Nucleus accumbens (tissue), 56 donors: ENCODE measurements around the gene JAZF1.
"Not testable (repeated sequence)": the region's sequence is repeated elsewhere in the genome, so short reads cannot be mapped to it uniquely, and the experiment has no call there.

Source experiments
- DNase-seq, 56 donors: peaks; one replicate each; lab custom pipeline; 2025; lab: John Stamatoyannopoulos, UW

JAZF1 gene

DNA sequence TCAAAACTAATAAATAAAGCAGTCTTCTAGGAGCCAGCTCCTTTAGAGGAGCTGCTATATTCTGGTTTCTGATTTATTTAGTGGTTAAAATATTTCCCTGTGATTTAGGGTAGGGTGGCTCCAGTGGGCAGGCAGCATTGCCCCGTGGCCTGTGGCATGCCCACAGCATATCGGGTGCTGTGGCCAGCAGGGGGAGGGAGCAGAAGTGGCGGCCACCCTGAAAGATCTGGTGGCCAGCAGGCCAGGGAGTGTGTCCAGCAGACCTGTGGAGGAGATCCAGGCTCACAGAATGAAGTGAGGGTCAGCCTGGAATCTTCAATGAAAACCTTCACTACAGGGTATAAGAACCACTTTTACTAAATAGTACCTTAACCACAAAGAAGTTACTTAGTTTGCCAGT lies 251.5 kb downstream of the JAZF1 start:
- DNase-seq, result no peak

DNA sequence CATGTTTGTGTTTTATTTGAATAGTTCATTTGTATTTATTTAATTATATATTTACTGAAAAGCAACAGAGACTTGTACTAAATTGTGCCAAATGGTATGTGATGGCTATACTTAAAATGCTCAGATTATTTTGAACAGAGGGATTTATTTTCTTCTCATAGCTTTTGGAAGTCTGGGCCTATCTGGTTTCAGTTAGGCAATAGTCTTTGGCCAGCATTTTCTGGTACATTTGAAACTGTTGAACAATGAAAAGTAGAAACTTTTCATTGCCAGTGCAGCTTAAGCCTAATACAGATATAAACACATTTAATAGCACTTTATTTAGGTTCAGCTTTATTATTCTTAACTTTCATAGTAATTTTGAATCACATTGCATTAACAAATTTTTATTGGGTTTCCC lies 252.6 kb downstream of the JAZF1 start:
- no peak for DNase-seq

DNA sequence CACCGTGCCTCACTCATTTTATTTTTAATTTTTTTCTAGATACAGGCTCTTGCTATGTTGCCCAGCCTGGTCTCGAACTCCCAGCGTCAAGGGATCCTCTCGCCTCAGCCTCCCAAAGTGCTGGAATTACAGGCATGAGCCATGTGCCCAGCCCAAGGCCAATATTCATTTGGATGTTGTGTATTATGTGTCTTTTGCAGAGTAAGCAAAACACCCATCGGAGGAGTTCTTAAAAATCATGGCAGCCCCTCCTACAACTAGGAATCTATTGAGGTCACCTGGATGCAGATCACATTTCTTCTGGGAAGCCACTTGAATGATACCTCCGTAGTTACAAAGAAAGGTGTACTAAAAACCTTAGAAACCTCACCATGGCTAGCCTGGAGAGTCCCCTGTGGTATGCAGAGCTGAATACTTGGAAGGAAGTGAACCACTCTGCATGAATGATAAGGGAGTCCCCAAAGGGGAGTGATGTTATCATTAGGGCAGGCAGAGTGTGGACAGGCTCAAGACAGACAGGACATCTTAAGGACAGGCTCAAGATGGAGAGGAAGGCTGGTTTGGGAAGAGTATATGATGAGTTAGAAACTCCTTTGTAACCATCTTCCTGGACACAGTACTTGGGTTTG lies 254.9 kb downstream of the JAZF1 start:
- no peak for DNase-seq

DNA sequence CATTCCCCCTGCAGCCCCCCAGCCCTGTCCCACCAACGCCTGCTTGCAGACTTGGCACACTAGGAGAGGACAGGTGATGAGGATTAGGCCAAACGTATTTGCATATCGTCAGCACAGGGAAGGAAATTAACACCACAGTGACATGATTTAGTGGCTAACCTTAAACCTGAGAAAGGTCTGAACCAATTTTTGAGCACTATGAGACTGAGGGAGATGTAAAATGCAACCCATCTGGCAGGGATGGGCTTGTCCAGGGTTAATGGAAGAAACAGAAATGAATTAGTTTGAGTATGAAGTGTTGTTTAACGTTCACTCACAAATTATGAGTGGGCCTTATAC lies 257.0 kb downstream of the JAZF1 start:
- DNase-seq, result no peak

DNA sequence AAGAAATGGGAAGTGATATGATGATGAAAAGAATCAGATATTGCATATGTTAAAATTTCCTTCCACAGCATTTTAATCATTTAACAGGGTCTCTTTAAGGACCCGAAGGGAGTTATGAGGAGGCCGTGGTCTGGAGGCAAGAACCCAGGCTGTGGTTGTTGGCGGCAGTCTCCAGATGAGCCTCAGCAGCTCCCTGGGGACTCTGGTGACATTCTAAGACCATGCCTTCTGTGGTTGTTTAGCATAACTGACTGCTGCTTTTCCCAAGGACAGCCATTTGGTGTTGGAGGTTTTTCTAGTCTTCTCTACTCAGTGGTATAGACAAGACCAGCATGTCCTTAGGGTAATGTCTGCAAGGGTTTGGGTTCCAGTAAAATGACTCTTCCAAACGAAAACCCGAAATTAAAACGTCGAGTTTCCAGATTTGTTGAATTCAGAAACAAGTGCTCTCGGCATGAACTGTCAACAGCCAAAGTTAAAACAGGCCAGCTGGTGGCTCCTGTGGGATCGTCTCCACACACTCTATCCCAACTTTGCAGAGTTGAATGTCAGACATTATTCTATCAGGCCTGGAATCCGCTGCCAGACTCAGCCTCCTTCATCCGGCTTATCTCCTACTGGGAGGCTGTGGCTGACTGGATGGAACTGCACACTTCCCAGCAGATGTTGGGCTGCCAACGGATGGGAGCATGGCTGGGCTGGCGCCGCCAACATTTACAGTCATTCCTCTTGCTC lies 257.5 kb downstream of the JAZF1 start:
- no peak for DNase-seq

DNA sequence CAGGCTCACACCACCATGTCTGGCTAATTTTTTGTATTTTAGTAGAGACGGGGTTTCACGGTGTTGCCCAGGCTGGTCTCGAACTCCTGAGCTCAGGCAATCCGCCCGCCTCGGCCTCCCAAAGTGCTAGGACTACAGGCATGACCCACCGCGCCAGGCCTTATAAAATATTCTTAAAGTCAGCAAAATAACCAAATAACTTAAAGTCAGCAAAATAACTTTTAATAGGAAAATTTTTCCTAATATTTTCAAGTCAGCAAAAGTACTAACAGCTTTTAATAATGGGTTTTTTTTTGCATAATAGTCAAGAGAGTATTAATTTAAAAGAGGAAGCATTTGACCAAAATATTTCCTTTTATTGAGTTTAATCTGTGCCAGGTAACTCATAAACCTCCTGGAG lies 258.2 kb downstream of the JAZF1 start:
- not testable (repeated sequence) for DNase-seq

DNA sequence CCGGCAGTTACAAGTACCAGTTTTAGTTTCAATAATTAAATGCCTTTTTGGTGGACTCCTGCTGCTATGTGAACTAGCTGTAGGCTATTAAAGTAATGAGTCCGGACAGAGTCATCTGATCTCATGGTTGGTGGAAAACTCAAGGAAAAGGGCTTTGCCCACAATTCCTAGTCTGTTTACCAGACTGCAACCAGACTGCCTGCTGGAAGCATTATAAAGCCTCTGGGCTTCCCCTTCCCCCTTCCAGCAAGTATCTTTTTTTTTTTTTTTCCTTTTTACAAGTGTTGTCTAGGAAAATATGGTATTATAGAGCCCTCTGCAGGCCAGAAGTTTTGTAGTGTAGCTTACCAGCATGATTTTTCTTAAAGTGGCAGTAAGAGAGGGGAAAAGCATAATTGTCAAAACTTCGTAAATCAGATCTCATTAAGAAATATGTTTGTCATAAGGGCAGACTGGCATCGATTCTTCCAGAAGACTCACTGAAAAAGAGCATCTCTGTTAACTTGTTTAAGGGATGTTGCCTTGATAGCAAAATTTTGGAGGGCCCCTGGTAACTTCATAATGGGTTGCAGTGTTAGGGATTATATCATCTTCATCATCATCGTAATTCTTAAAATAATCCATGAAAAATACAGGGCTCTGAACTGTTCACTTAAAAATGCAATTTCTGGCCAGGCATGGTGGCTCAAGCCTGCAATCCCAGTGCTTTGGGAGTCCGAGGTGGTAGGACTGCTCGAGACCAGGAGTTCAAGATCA lies 259.3 kb downstream of the JAZF1 start:
- DNase-seq, result peak in 20 of 56 donors; percentile 6 to 52 (median 18)

DNA sequence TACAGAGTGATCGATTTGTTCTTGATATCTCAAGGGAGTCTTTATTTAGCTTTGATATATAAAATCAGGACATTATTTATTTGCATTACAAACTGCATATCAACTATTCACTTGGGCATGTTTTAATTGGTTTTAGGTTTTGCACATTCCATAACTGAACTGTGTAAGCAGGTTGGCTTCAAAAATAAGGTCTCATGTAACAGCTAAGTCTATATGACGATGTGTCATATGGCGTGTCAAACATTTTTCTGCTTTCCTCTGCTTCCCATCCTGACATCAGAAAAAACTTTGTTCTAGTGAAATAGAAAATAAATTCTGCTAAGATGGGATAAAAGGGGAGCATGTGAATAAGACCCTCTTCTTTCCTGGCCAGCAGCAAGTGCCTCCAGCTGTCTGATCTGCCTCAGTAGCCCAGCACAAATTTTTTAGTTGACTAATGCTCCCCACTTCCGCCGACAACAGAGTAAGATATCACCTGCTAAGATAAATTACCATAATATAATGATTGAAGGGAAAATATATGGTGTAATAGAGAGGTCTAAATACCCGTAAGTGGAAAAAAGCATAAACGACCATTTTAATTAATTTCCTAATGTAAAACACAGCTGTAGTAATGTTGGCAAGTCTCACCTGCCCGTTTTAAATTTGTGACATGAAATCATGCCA lies 260.2 kb downstream of the JAZF1 start:
- no peak for DNase-seq

DNA sequence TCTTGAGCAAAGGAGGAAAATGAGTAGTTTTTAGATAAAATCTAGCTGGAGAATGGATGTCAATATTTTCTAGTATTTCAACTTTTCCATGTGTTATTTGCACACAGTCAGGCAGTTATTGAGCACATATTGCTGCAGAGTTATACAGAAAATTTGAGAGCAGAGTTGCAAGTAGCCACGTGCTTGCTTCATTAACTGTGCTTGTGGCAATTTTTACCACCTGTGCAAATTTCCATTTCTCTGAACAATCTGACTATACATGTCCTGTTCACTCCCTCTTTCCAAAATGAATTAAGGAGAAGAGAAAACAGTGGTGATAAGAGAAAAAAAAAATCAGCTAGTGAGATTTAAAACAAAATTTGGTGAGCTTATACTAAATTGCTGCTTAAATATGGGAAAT lies 262.1 kb downstream of the JAZF1 start:
- DNase-seq, result no peak

DNA sequence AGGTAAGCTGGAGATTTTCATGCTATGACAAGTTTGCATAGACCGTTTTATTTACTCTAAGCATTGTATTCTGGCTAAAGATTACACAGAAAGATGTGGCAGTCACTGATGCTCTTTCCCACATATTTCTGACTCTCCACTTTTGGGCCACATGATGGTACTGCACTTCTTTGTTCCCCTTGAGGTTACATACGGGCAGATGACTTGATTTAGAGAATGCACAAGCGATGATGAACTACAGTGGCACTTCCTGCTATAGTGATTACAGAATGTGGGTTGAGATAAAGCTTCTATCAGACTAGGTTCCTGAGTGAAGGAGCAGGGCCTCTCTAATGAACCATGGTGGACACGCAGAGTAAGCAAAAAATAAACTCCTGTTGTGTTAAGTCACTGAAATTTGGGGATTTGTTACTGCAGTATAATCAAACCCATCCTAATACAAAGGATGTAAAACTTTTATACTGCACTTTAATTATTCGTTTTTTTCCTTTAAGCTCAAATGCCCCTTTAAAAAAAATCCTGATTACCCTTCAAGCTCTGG lies 262.8 kb downstream of the JAZF1 start:
- no peak for DNase-seq

DNA sequence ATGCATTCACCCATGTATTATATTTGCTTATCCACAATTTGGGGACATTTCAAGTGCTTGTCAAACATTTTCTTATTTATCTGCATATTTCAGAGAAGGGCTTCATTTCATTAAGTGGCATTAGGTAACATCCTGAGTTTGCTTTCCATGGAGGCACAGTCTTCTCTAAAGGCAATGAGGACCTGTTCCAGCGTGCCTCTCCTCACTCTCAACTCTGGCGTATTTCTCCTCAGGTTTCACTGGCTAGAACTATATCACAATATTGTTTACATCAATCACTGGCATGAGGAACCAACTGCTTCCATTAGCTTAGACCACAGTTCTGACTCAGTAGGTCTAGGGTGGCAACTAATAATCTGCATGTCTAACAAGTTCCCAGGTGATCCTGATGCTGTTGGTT lies 263.5 kb downstream of the JAZF1 start:
- DNase-seq, result no peak

DNA sequence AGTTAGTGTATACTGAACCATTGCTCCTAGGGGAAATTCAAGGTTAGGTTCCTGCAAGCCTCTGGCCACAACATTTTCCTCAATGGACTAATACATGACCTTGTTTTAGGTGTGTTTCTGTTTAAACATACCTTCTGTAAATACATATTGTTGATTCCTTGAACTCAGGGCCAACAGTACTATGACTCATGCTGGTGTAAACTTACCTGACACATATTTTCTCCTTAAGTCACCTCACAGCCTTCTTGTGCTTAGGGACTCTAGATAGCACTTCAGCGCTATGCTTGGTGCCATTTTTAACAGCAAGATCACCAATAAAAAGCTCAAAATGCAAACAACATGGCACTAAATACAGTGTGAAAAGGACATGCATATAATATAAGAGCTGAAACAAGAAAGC lies 264.2 kb downstream of the JAZF1 start:
- no peak for DNase-seq

DNA sequence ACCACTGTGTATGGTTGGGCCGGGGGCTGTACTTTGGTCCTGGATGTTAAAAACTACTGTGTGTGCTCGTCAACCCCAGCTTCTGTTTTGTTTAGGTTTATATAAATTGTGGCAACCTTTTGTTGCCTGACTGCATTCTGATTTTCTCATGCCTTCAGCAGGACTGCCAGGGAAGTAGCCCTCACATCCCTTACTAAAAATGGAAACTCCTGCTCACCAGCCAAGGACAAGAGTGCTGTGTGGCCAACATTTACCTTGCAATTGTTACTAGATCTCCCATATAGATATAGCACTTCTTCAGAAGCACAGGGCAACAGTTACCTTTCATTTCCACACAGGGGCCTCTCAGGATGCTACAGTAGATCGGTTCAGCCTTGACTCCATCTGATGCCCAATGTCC lies 266.2 kb downstream of the JAZF1 start:
- no peak for DNase-seq

DNA sequence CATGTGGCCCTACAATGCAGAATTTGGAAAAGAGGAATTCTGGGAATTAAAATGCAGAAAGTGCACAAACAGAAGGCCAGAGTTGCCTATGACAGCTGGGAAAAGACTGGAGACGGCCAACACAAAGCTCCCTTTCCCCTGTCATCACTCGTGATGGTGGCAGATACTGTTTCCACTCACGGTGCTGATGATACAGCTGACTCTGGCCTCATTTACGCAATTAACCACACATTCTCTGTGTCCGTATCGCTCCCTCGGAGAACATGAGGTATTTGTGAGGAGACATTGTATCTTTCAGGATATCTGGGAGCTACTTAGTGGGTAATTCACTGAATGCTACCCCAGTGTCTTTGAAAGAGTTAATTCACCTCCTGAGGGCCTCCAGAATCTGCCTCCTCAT lies 267.8 kb downstream of the JAZF1 start:
- no peak for DNase-seq

DNA sequence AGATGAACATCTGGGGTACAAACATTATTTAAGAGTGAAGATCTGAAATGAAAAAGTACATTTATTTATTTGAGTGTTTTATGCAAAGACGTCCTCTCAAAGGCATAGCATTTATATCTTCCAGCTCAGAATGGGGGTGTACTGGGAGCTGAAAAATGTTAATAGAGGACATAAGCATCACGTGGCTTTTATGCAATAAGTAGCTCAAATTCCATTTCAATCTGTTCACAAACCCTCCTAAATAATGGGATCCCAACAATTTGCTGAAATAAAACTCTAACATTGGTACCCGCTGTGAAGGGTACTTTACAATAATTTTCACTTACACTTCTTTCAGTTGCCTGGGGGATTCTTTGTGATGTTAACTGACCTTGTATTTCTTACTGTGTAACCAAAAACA lies 268.7 kb downstream of the JAZF1 start:
- DNase-seq, result no peak

DNA sequence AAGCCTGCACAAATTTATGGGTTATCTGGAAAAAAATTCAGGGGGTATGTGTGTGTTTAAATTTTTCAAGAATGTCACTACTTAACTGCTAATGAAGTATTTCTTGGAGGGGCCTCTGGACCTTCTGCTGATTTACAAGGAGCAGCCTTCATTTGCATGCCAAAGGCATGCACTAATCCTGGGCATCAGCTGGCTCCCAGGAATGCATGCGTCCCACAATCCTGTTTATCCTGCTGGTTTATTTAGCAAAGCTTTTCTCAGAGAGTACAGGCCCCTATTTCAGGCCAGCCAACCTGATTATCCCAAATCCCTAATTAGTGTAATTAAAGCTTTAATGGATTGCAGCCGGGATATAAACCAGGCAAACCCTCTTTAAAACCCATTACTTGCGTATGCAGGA lies 270.3 kb downstream of the JAZF1 start:
- DNase-seq, result peak in 11 of 56 donors; percentile 4 to 49 (median 17)

DNA sequence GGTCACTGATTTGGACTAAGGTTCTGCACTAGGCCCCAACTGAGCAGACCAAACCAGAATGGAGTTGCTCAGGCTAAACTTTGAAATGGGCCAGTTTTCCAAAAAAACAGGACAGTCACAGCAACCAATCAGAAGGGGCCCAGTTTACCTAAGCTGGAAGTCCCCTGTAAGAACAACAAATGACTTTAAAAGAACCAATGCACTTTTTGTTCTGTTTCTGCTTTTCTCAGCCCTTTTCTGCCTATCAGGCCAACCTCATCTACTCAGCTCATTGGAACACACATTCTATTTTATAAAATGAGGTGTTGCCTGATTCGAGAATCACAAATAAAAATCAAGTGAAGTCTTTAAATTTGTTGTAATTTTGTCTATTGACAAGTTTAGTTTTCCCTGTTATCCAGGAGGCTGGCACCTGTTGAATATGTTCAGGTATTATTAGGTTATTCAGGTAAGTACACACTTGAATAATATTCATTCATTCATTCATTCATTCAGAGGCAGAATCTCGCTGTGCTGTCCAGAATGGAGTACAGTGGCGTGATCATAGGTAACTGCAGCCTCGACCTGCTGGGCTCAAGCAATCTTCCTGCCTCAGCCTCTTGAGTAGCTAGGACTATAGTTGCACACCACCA lies 271.9 kb downstream of the JAZF1 start:
- no peak for DNase-seq

DNA sequence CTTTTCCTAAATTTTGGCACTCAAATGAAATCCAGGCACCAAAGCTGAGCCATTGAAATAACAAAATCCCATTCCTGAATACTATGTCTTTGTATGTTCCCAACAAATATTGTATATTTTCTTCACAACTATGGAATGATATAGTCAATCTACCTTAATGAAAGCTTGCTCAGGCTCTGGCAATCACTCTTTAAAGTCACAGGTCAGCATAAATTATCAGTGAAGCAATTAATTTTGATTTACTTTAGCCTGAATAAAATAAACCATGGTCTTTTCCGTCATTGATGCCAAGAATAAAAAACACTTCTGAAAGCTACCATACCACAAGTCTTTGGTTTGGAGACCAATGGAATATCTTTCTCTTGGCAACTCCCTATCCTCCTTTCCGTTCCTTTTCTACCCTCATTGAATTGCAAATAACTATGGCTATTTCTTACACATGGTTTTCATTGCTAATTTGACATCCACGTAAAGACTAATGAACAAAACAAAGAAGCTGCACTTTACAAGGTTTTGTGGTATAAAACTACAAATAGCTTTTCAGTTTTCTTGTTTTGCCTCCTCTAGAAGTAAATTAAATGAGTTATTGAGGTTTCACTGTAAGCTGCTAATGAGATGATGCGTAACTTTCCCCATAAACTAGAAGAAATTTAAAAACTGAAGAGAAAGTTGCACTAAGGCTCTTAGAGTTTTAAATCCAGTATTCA lies 274.1 kb downstream of the JAZF1 start:
- DNase-seq, result no peak

DNA sequence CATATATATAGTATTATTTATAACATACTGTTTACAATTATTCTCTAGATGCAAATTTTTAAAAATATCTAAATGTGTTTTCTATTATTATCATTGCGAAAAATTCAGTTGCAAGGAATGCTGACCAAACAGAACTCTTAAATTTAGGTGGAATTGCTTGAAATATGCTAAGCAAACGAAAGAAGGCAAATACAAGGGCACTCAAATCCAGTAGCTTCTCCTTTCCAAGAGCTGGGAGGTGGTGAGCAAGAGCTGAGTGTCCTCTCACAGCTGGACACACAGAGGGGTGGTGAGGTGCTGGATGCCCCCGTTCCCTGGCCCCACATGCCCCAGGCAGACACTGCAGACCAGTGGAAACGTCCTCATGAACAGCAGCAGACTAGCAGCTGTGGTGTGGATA lies 274.6 kb downstream of the JAZF1 start:
- no peak for DNase-seq
